GM21367 (cell line): ENCODE measurements around the gene SSH2.

Experiments used
- ATAC-seq: cut with Tn5 transposase; IDR thresholded peaks from one replicate; pipeline ENCODE4 v1.9.1; 2021; ENCODE audit not compliant: unreplicated experiment

SSH2 gene

GRCh38 chr17:29715680-29716079 lies 214.3 kb downstream of the SSH2 start:
- ATAC-seq, result no peak

DNA sequence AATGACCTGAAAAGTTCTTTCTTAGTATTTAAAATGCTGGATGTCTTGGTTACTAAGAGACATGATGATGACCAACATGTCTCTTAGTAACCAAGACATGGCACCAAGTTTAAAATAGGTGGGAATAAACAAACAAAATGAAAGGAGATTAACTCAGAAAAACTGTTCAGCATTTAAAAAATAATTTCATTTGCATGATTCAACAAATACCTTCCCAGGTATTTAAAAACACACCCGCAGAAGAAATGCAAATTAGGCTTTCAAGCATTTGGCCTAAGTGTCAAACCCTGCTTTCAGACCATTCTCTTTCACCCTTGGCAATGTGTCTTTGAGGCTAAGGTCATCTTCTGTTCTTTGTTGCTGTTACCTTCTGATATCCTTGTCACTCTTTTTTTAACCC lies 215.9 kb downstream of the SSH2 start:
- no peak for ATAC-seq

- no peak for ATAC-seq
These were observed 216.4 kb downstream of the SSH2 start for GRCh38 chr17:29713626-29714025.

DNA sequence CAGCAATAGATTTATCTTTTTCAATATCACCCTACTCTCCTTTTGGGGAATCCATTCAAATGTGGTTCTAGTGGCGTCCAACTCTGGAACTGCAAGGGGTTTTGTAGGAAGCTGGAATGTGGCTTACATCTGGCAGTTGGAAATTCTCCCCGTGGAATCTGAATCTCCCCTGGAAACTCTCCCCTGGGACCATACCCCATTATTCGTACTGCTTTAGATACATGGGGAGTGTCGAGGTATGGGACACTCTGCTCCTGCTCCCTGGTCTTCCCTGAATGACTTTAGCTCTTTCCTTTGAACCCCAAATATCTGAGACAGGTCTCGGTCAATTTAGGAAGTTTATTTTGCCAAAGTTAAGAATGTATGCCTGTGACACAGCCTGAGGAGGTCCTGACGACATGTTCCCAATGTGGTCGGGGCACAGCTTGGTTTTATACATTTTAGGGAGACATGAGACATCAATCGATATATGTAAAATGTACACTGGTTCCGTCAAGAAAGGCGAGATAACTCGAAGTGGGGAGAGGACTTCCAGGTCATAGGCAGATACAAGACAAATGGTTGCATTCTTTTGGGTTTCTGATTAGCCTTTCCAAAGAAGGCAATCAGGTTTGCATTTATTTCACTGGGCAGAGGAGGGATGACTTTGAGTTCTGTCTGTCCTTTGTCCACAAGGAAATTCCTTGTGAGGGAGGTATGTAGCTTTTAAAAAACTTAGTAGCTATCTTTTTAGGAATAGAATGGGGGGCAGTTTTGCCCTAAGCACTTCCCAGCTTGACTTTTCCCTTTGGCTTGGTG lies 218.2 kb downstream of the SSH2 start:
- ATAC-seq, result no peak

GRCh38 chr17:29710891-29711418 lies 219.1 kb downstream of the SSH2 start:
- ATAC-seq, result no peak

- no peak for ATAC-seq
These were observed 219.5 kb downstream of the SSH2 start for GRCh38 chr17:29710520-29710884.

GRCh38 chr17:29709866-29710519 lies 220.0 kb downstream of the SSH2 start:
- ATAC-seq, result no peak

GRCh38 chr17:29707212-29707571 lies 222.8 kb downstream of the SSH2 start:
- no peak for ATAC-seq

DNA sequence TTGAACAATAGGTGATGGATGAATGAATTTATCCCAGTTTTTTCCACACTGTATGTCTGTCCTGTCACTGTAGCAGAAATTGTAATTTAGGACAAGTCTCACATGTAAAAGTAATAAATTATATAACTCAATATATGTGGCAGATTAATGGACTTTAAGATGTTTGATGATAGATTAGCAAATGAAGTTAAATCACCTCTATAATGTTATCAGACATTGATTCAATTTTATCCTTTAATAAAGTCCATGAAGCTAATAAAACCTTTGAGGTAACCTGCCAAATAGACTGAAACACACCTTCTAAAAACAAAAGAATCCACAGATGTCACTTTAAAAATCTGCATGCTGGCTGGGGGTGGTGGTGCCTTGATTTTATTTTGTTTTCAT lies 224.0 kb downstream of the SSH2 start:
- ATAC-seq, result no peak

DNA sequence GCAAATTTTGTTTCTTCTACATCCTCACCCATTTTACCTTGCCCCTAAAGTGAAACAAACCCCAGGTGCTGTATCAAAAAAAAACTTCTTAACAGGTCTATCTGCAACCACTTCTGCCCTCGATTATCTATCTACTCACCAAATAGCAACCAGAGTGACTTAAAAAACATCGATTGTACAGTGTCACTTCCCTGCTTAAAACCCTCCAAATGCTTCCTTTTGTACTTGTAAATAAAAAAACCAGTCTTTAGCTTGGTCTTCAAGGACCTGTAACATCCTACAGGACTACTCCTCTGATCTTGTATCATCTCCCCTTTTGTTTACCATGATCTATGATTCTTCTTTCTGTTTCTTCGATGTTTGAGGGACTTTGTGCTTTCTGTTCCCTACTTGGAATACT lies 224.6 kb downstream of the SSH2 start:
- no peak for ATAC-seq

DNA sequence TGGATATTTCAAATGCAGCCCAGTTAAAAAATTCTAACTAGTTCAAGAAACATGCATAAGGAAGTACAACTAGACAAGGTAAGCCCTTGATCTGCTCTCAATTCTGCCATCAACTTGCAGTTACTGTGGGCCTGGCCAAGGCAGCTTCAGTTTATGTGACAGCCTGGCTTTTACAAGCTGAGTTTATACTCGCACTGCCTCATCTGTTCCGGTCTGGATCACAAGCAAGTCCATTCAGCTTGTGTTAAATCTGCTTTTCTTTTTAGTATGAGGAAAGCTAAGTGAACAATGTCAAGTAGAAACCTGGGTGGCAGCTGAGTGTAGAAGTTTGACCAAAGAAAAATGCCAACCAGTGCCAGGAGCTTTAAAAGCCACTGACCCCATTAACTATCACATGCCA lies 230.7 kb downstream of the SSH2 start:
- no peak for ATAC-seq

DNA sequence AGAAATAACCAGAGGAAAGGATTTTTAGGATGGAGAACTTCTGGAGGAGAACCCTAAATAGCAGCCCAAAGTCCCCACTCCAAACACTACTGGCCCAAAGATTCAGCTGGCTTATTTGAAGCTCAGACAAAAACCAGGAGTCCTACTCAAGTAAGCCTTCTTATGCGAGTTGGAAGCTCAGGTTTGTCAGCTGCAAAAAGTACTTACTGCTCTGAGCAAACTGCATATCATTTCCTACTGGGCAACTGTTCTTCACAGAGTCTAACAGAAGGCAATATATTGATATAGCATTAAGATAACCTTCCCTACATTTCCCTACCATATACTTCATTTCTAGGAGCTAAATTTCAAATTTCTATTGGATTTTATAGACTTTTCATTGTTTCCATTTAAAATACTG lies 231.2 kb downstream of the SSH2 start:
- ATAC-seq, result no peak

- ATAC-seq, result no peak
These were observed 231.8 kb downstream of the SSH2 start for GRCh38 chr17:29698019-29698777.

DNA sequence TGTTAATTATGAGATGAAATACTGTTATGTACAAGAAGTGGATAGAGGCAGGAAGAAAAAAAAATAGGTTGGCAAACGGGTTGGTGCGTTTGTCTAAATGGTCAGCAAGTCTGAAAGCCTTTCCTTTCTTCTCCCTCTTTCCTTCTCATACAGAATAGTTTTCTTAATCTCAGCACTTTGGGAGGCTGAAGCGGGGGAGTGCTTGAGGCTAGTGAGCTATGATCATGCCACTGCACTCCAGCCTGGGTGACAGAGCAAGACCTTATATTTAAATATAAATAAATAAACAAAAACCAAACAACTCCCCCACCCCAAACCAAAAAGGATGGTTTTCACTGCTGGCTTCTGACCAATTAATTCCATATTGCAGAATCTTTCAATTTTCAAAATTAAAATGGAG lies 232.7 kb downstream of the SSH2 start:
- ATAC-seq, result no peak

GRCh38 chr17:29694918-29695563 lies 235.0 kb downstream of the SSH2 start:
- ATAC-seq, result no peak

DNA sequence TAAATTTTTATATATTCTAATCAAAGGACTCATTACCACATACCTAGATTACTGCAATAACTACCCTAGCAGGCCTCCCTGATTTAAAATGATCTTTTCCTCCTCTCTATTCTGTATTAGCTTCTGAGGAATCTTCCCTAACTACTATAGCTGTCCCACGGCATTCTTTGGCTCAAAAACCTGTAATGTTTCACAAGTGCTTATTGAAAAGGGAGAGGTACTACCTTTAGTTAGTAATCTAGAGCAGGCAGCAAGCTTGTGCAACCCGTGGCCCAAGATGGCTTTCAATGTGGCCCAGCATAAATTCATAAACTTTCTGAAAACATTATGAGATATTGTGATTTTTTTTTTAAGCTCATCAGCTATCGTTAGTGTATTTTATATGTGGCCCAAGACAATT lies 236.3 kb downstream of the SSH2 start:
- ATAC-seq, result no peak

DNA sequence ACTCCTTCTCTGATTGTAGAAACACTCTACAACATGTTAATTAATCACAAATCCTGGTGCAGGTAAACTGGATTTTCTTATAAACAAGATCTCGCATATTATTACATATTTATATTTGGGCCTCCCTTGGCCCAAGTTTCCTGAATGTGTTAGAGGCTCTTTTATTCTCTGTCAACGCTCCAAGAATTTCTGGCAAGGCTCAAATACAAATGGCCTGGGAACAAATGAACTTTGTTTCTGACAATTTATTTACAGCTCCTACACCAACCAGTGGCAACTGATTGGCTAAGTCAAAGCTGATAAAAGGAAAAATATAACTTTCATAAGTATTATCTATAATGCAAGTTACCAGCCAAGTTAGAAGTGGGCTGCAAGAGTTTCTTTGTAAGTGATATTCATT lies 242.4 kb downstream of the SSH2 start:
- no peak for ATAC-seq

DNA sequence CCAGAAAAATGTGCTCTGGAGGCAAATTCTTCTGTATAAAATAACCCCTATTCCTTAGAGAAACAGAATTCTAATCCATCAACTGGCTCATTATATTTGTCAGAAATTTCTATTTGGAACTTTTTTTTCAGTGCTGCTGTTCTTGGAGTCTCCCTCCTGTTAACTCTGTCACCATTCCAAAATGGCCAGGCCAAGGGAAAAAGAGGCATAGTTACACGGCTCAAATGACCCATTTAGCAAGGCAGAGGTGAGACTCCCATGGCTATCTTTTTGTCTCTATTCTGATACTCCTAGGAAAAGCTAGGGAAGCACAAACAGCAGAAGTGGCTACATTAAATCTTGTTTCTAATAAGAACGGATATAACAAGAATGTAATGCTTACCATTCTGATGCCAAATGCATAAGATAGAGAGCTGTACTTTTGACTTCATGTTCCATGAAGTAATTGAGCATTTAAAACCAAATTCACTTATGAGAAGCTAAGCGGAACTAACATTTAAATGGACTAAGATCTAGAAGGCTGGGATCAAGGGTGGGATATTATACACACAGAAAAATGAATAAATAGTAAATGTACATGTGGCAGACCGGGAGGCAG lies 242.9 kb downstream of the SSH2 start:
- no peak for ATAC-seq

DNA sequence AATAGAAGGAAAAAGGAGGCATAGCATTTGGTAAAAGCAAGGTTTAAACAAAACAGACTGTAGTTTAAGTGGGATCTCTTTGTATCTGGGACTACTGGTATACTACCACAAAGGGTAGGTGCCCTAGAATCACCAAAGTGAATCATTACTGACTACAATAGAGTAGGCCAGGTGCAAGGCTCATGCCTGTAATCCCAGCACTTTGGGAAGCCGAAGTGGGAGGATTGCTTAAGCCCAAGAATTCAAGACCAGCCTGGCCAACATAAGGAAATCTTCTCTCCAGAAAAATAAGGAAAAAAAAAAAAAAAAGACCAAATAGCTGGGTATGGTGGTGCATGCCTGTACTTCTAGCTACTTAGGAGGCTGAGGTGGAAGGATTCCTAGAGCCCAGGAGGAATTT lies 246.5 kb downstream of the SSH2 start:
- ATAC-seq, result no peak

DNA sequence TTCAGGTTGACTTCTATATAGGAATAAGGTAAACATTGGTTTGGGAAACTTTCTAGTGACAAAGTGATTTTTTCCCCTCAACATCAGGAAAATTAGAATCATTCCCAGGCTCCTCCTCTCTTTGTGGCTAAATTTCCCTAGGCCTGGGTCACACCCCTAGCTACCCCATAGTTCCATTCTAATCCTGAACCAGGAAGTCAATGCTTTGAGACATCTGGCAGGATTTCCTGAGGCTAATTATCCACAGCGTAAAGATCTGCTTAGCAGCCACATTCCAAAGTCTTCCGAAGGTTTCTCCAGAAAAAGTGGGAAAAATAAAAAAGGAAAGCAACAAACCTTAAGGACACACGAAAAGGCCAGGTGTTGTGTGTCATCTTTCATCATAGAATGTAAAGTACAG lies 247.0 kb downstream of the SSH2 start:
- no peak for ATAC-seq

DNA sequence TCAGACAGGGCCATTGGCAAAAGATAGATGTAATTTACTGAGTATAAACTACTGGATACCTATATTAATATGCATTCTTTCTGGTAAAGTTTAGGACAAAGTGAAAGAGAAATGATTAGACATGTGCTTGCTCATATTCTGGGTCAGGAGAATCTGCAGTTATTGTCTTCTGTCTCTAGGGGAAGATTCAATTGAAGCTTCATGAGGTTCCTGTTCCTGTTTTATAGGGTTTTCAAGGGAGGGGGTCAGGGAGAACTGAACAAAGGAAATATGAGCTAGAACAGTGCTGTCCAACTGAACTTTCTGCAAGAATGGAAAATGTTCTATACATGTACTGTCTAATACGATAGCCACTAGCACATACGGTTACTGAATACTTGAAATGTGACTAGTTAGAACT lies 248.0 kb downstream of the SSH2 start:
- ATAC-seq, result no peak
